Gastrocnemius medialis (tissue), 4 donors: ENCODE data around the gene AHI1.

Experiments used
- CTCF ChIP-seq, 5 experiments: fragments of 450-650 bp in 3 of 5; fragments of 200-600 bp in 2 of 5; sonication (generic) in 2 of 5; IDR thresholded peaks in 4 of 5; conservative IDR thresholded peaks in 1 of 5; 1 replicate in 4 of 5; 2 replicates in 1 of 5; pipeline ENCODE4 v1.5.1; 2016 to 2019; ENCODE audit warnings: antibody characterized with exemption in 5 of 5, mild to moderate bottlenecking in 3 of 5, moderate library complexity in 3 of 5
- POLR2A ChIP-seq, 2 donors: fragments of 450-650 bp; IDR thresholded peaks; one replicate each; pipeline ENCODE4 v1.6.1; 2017; ENCODE audit warnings: antibody characterized with exemption in 2 of 2, mild to moderate bottlenecking in 2 of 2, moderate library complexity in 2 of 2

GRCh38 chr6:135385299-135385698, 112.2 kb downstream of the AHI1 start:
- TF ChIP-seq CTCF (IDR thresholded peaks at IDR 0.05 in 4 of 5, conservative IDR thresholded peaks at IDR 0.05 in 1 of 5) = no peak
- TF ChIP-seq POLR2A (IDR thresholded peaks at IDR 0.05) = no peak
